ENCODE data around the gene HS3ST3B1.

The HS3ST3B1 gene

GRCh38 chr17:14333506-14333905 lies 32.6 kb downstream of the HS3ST3B1 start:
- H3K27ac ChIP-seq, result no peak overlapping the region
- TF ChIP-seq, protein P1, sequence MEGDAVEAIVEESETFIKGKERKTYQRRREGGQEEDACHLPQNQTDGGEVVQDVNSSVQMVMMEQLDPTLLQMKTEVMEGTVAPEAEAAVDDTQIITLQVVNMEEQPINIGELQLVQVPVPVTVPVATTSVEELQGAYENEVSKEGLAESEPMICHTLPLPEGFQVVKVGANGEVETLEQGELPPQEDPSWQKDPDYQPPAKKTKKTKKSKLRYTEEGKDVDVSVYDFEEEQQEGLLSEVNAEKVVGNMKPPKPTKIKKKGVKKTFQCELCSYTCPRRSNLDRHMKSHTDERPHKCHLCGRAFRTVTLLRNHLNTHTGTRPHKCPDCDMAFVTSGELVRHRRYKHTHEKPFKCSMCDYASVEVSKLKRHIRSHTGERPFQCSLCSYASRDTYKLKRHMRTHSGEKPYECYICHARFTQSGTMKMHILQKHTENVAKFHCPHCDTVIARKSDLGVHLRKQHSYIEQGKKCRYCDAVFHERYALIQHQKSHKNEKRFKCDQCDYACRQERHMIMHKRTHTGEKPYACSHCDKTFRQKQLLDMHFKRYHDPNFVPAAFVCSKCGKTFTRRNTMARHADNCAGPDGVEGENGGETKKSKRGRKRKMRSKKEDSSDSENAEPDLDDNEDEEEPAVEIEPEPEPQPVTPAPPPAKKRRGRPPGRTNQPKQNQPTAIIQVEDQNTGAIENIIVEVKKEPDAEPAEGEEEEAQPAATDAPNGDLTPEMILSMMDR (conservative IDR thresholded peaks at IDR 0.05), result no peak

DNA sequence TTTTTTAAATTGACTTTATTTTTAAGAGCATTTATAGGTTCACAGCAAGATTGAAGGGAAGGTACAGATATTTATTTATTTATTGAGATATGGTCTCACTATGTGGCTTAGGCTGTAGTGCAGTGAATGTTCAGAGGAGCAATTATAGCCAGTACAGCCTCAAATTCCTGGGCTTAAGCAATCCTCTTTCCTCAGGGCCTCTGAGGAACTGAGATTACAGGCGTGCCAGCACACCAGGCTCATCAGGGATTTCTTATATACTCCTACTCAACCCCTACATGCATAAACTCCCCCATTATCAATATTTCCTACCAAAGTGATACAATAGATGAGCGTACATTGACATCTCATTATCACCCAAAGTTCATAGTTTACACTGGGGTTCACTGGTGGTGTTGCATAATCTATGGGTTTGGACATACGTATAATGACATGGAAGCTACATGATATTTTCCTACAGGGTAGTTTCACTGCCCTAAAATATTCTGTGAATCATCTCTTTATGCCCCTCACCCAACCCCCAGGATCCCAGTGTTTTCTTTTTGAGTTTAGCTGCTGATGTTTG lies 33.5 kb downstream of the HS3ST3B1 start:
- TF ChIP-seq, protein P1 (conservative IDR thresholded peaks at IDR 0.05), result no peak
- no peak overlapping the region for H3K27ac ChIP-seq

DNA sequence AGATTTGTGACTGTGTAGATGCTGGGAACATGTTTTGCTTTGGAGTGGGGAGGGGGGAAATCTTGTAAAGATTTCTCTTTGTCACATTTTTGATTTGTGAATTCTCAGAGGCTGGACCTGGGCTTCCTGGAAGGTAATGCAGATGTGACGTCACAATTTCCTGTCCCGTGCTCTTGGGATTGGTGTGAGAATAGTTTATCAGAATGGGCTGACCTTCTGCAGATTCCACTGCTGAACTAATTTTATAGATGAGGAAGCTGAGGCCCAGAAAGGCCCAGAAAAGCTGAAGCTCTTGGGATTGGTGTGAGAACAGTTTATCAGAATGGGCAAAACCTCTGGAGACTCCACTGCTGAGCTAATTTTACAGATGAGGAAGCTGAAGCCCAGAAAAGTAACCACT lies 34.0 kb downstream of the HS3ST3B1 start:
- H3K27ac ChIP-seq, result no peak overlapping the region
- TF ChIP-seq, protein P1 (conservative IDR thresholded peaks at IDR 0.05), result no peak

- H3K27ac ChIP-seq, result no peak overlapping the region
- TF ChIP-seq, protein P1 (conservative IDR thresholded peaks at IDR 0.05), result no peak
Observed at GRCh38 chr17:14336418-14336817, 35.5 kb downstream of the HS3ST3B1 start.

DNA sequence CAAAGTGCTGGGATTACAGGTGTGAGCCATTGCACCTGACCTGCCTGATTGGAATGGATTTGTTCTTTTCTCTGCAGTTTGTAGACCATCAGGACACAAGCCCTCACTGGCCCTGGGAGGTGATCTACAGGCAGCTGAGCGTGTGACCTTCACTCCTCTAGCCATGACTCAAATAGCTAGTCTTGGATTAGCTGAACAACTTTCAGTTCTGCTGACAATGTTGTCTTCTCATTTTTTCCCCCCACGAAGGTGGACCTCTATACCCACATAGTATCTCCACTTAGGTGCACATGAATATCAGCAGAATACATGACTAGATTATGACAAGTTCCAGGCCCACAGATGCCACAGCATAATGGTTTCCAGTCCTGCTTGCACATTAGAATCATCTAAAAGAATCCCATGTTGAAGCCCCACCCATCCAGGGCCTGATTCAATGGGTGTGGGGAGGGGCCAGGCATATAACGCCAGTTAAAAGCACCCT lies 36.8 kb downstream of the HS3ST3B1 start:
- TF ChIP-seq, protein P1 (conservative IDR thresholded peaks at IDR 0.05), result no peak
- H3K27ac ChIP-seq, result no peak overlapping the region

GRCh38 chr17:14340857-14341754 lies 40.2 kb downstream of the HS3ST3B1 start:
- H3K27ac ChIP-seq, result no peak overlapping the region
- TF ChIP-seq, protein P1 (conservative IDR thresholded peaks at IDR 0.05), result no peak

GRCh38 chr17:14341866-14342265 lies 41.0 kb downstream of the HS3ST3B1 start:
- TF ChIP-seq, protein P1 (conservative IDR thresholded peaks at IDR 0.05), result no peak
- no peak overlapping the region for H3K27ac ChIP-seq
